GM19240 (cell line): ENCODE data around the gene ZNF821.
"Not testable (repeated sequence)": the region's sequence is repeated elsewhere in the genome, so short reads cannot be mapped to it uniquely, and the experiment has no call there.

Experiments used
- DNase-seq: peaks from one replicate; pipeline ENCODE4 v3.0.0; 2011; ENCODE audit warnings: low spot score; ENCODE audit not compliant: insufficient read length

Gene ZNF821

GRCh38 chr16:71810155-71810530, 73.8 kb downstream of the ZNF821 start:
- DNase-seq = not testable (repeated sequence)
